22Rv1 (cell line): Measurements from ENCODE around the gene SYTL3.
A peak's percentile ranks its signal among the peaks of the same experiment; 100 is the strongest.

ENCODE experiments used
- CTCF ChIP-seq: fragments of 450-650 bp; IDR thresholded peaks from 2 replicates; pipeline ENCODE4 v1.5.1; 2017; ENCODE audit warnings: mild to moderate bottlenecking
- ZFX ChIP-seq: fragments of 450-650 bp; IDR thresholded peaks from 2 replicates; pipeline ENCODE4 v1.6.1; 2017; ENCODE audit warnings: antibody characterized with exemption, borderline replicate concordance

GRCh38 chr6:158629367-158630221, 20.3 kb upstream of the SYTL3 start:
- TF ChIP-seq CTCF (peak; percentile 68), ZFX (no peak)
